GM19452 (cell line): Measurements from ENCODE around the gene HSPG2.

ENCODE experiments used
- ATAC-seq: cut with Tn5 transposase; IDR thresholded peaks from one replicate; pipeline ENCODE4 v1.9.1; 2021; ENCODE audit not compliant: unreplicated experiment

HSPG2 gene

DNA sequence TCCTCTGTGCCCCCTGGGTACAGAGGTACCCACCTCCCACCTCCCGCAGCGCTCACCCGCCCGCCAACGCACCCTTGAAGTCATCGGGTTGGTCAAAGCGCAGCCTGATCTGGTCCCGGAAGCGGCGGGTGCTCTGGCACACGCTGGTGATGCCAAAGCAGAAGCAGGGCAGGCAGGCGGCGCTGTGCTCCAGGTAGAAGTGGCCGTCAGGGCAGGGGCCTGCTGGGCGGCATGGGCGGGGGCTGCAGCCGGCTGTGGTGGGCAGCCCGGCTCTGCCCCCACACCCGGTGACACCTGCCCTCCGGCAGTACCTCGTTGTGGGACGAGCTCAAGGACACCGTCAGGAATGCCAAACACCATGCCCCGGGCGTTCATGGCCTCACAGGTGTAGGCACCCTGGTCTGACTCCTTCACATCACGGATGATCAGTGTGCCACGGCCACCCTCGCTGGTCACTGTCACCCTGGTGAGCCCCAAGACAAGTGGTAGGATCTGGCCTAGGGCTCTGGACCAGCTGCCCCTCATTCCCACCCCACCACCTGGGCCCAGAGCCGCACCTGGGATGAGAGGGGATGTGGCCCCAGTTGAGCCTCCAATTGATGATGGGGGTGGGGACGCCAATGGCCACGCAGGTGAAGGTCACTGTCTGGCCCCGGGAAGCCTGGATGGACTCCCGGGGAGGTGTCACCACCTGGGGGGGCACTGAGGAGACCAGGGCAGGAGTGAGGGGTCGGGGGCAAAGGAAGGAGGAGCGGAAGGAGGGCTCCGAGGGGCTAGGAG lies 52.5 kb downstream of the HSPG2 start:
- no peak for ATAC-seq

DNA sequence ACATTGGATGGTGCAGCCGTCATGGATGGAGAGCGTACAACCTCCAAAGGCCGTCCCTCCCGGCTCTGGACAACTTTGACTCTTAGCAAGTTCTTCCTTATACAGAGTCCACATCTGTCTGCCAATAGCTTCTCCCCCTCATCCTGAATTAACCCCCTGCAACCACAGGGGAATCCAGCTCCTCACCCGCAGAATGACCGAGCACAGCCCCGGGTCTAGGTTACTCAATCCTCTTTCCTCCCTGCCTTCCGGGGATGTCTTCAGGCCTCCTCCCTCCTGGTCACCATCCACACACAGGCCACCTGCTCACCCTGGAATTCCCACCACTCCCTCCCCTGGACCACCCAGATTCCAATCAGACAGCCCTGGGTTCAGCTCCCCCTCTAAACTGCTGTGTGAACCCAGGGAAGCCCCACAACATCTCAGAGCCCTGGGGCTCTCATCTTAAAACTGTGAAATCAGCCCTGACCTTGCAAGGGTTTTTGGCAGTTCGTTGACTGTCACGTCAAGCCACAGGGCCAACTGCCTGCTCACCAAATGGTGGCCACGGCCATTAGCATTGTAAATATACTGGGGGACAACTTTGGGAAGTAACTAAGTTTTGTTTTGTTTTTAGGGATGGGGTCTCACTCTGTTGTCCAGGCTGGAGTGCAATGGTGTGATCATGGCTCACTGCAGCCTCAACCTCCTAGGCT lies 54.2 kb downstream of the HSPG2 start:
- ATAC-seq = no peak

DNA sequence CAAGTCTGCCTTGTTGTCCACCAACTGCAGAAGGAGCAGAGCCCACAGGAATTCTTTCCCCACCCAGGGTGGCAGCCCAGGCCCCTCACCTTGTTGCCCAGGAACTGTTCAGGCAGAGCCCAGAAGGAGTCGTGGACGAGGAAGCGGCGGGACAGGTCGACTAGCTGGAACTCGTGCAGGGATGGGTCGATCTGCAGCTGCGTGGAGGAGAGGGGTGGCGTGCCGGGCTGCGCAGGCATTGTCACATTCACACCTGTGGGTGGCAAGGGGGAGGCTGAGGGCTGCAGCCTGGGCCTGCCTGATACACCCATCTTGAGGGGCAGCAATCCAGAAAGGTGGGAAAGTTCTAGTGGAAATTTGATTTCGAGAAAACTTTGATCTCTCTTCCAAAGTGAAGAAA lies 55.9 kb downstream of the HSPG2 start:
- no peak for ATAC-seq

DNA sequence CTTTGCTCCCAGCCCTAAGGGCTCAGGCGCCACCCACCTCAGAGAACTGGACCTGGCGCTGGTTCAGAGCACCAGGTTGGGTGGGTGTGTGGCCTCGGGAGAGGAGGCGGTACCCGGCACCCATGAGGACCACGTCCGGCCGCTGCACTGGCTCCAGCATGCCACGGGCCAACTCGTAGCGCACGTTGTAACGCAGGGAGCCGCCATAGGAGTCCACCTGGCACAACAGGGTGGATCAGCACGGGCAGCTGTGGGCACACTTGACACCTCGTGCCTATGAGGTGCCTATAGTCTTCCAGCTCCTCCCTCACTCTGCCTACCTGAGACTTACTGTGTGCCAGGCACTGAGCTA lies 56.5 kb downstream of the HSPG2 start:
- ATAC-seq = no peak

DNA sequence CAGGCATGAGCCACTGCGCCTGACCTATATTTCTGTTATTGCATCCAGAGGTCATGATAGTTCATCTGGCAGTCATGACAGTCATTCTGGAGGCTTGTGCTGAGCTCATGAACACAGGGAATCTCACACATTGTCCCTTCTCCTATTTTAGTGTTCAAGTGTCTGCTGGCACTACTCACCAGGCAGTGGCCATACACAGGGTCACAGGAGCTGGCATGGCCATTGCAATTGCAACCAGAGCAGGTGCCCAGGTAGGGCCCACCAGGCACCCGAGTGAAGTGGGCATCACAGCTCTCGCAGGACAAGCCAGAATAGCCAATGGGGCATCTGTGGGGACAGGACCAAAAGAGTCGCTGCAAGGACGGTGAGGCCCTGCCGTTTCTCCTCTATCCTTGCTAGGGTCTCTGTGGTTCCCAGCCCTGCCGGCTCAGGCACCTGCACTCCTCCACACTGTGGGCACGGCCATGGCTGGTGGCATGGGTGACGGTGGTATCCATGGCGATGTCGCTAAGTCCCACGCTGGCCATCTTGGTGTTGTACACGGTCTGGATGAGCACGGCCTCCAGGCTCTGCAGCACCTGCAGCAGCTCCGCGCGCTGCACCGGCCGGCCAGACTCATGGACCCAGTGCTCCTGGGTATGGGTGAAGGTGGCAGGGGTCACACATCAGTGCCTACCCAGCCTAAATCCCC lies 57.0 kb downstream of the HSPG2 start:
- no peak for ATAC-seq

DNA sequence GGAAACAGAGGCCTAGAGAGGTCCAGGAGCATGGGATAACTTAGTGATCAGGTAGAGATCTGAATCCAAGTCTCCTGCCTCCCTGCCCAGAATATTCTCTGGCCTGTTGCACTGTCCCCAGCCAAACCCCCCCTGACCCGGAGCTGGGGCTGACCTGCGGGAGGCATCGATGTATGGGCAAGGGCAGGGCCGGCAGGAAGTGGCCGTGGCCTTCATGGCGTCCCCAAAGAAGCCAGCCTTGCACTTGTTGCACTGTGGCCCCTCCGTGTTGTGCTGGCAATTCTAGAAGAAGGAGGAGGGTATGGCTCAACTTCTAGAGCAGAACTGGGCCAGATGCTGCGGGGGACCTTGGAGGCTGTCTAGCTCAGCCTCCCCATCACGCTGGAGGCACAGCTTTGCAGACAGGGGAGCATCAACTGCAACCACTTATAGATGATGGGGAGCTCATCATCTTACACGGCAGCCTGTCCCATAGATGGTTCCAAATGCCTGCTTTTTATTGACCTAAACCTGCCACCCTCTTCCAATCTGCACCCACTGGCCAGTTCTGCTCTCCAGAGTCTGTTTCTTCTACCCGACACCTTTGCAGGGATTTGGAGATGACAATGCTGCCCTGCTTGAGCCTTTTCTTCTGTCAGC lies 58.2 kb downstream of the HSPG2 start:
- ATAC-seq = no peak

DNA sequence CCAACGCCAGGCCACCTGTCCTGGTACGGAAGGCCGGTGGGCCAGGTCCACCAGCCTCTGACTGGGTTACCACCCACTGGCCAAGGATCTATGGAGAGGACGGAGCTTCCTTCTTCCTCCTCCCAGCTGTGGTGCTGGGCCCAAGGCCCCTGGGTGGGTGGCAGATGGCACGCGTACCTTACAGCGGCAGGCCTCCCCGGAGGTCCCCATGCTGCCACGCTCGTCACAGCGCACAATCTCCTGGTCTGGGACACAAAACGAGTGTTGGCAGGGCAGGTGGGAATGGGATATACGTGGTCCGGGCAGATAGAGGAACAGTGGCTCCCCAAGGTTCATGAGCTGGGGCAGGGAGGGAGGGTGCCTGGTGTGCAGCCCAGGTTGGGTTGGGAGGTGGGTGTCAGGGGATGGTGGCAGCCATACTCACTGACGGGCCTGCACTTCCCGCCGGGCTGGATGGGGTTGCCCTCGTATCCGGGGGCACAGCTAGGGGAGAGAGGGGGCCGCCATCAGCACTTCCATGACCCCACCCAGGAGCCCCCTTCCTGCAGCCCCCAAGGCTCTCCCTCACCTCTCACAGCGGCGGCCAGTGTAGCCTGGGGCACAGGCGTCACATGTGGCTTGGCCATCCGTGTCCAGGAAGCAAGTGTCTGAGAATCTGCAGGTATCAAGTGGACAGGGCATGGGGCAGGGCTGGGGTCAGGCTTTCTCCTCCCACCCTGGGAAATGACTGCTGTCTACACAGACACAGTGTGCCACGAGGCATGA lies 58.9 kb downstream of the HSPG2 start:
- ATAC-seq = no peak

DNA sequence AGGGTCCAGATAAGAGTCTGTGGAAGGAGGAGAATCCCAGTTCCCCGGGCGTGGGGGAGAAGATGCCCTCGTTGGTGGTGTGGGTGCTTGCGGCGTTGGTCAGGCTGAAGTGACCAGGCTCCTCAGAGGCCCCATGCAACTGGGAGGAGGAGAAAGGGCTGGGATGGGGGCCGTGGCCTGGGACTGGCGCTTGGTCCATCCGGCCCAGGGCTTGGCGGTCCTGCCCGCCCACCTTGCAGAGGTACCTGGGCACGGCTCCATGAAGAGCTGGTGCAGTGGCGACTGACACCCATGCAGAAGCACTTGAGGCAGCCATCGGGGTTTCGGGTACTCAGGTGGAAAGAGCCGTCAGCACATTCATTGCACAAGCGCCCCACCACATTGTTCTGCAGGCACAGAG lies 60.8 kb downstream of the HSPG2 start:
- no peak for ATAC-seq

DNA sequence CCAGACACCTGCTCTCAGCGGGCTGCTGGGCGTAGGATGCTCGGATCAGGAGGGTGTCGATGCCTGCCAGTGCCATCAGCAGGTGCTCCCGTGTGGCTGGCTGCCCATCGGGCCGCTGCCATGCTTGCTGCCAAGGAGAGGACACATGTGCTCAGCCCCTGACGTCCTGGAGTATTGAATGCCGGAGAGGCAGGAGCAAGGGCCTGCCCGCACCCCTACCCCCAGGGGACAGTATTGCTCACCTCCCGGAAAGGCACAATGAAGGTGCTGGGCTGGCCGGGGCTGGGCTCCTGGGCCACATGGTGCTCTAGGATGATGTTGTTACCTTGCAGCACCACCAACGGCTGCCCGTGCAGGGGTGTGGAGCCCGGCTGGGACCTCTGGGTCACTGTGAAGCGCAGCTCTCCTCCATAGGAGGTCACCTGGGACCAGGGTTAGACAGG lies 61.5 kb downstream of the HSPG2 start:
- no peak for ATAC-seq

DNA sequence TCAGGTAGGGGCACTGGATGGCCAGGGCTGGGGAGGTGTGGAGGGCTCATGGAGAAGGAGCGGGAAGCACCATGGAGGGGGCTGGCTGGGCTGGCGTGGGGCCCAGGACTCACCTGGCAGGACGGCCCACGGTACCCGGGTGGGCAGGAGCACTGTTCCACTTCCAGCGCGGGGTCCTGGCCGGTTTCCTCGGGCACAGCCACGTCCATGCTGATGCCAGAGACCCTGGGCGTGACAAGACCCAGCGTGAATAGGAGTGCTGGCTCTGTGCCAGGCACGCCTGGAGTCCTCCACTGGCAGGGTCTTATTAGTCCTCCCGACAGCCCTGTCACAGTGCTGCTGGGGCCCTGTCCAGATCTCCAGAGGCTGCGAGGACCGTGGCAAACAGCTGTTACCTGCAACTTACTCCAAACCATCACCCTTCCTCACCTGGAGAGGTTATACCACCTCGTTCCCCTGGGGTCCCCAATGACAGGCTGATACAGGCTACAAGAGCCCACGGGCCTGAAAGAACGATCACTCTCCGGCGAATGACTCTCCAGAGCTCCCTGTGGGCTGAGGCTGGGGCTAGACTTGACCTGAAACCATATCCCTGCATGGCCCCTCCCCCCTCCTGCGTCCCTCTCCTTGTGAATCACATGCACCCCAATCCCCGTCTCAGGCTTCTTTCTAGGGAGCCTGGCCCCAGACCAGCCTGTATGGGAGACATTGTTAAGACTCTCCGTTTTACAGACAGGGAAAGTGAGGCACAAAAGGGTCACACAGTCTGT lies 62.1 kb downstream of the HSPG2 start:
- ATAC-seq = no peak

DNA sequence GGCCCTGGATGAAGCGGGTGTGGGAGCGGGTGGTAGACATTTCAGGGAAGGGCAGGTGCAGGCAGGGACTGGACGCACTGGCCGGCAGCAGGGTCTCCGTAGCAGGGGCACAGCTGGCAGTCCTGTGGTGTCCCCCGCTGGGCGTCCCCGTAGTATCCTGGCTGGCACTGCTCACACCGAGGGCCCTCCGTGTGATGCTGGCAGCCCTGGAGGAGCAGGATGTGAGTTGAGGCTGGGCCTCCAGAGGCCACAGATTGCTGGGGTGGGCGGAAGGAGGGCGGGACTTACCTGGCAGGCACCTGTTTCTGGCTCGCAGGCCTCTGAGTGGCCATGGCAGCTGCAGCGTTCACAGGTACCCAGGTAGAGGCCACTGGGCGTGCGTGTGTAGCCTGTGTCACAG lies 62.8 kb downstream of the HSPG2 start:
- no peak for ATAC-seq

DNA sequence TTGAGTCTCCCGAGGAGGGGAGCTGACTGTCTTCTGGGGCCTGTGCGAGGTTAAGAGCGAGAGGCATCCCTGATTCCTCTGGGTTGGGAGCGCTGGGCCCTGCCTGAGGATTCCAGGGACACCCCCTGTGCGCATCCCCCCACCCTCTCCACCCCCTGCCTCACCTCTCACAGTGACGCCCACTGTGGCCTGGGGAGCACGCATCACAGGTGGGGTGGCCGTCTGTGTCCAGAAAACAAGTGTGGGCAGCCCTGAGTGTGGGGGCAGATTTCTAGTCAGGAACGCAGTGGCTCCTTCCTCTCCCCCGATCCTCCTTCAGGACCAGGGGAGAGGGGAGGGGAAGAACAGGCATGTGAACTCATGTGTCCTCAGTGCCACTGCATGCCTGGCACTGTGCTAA lies 63.3 kb downstream of the HSPG2 start:
- no peak for ATAC-seq

DNA sequence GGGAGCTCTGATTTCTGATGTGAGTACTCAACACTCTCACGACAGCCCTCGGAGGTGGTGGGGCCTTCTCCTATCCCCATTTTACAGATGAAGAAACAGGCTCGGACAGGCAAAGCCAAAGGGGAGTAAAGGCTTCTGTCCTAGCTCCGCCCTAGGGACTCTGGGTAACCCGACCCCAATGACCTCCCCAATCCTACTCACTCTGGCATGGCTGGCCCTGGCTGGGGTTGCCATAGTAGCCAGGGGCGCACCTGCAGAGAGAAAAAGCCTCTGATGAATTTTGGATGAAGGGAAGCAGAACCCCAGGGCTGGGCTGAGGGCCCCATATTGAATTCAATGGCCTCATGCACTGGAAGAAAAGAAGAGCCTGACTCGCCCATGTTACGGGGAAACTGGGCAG lies 63.9 kb downstream of the HSPG2 start:
- no peak for ATAC-seq

DNA sequence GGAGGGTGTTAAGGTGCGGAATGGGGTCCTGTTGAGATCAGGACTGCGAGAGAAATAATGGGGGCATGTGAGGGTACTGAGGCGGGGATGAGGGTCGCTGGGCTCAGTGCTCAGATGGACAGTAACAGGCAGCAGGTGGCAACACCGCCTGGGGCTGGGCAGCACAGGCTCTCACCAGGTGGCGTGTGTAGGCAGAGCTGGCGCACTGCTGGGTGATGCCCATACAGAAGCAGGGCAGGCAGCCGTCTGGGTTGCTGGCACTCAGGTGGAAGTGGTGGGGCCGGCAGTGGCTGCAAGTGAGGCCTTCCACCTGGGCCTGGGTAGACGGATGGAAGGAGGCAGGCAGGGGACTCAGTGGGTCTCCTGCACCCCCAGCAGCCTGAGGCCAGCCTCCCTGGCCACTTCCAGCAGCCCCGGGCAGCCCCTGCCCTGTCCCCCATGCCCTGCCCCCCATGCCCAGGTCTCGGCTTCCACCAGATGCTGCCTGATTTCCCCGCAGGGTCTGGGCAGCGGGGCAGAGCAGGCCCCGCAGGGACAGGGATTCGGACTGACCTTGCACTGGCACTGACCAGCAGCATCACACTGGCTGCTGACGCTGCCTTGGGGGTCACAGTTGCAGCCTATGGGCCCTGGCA lies 64.5 kb downstream of the HSPG2 start:
- ATAC-seq = no peak

DNA sequence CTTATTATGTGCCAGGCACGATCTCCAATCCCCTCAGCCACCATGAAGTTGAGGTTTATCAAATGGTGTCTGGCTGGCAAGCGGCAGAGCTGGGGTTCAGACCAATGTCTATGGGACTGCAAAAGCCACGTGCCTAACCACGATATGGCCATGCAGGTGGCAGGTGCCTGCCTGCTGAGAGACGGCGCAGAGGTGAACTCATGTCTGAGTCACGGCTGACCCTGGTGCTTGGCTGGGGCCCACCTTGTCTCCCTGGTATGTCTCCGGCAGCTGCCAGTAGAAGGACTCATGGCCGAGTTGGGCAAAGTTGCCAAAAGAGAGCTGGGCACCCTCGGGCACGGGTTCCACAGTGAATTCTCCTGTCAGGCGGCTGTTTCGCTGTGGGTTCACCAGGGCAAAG lies 65.2 kb downstream of the HSPG2 start:
- ATAC-seq = no peak

DNA sequence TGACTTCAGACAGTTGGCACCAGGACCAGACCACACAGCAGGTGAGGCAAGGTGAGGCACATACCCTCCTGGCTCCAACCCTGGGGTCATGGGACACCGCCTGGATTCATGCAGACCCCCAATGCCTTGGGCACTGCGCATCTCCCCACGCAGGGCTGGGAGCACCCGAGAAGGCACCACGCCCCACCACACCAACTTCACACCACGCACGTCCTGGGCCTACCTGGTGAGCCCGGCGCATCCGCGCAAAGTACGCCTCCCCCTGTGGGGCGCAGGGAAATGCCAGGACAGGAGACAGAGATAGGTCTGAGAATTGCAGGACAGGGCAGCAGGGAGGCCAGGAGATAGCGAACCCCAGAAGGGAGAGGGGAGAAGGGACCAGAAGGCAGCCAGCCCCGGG lies 66.5 kb downstream of the HSPG2 start:
- ATAC-seq = no peak

DNA sequence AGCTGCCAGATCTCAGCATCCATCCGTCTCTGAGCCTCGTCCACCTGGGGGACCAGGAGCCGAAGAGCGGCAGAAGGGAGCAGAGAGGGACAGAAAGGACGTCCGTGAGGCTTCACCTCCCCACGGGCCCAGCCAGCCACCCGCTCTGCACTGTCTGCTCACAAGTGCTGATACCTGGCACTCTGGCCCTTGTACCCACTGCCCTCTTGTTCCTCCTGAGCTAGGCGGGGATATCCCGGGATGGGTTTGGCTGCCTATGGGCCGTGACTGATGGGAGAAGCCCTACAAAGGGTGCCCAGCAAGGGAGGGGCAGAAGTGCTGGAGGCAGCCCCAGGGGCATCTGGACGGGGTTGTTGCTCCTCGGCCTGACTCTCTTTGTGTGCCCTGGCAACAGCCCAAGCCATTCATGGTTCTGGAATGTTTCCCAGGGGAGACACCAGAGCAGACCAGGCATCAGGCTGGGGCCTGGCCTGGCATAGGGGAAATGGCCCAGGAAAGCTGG lies 67.4 kb downstream of the HSPG2 start:
- ATAC-seq = no peak

DNA sequence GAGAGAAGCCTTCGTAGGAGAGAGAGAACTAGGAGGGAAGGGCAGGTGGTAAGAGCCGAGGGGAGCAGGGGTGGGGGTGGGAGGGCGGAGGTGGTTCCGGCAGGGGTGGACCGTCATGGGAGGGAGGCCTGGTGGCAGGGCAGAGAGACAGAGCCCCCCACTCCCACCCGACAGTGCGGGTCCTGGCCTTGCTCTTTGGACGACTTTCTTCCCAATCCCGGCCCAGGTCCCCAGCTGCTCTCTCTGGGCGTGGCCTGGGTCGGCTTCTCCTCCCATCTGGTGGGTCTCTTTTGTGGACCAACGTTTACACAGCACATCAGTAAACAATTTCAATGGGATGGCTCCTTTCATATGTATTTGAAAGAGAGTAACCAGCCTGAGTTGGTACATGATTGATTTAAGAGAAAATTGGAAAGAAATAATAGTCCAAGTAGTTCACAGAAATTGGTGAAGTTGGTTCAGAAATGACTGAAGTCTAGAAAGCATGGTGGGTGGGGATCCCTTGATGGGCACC lies 68.1 kb downstream of the HSPG2 start:
- no peak for ATAC-seq

DNA sequence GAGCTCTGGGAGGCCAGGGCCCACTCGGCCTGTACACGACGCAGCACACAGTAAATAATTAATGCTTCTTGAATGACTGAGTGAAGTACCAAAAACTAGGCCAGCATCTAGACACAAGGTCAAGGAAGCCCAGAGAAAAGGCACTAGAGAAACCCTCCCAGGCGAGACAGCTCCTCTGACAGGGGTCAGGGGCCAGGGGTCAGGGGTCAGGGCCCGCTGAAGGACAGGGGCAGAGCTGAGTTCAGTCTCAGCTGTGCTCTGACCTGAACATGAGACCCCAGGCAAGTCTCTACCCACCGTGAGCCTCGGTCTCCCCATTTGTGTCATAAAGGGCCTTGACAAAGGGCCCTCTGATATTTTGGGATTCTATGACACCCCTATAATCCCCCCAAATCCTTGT lies 68.6 kb downstream of the HSPG2 start:
- no peak for ATAC-seq
